HG03060 (cell line): Measurements from ENCODE around the gene SMAD7.
"Not testable (repeated sequence)": the region's sequence is repeated elsewhere in the genome, so short reads cannot be mapped to it uniquely, and the experiment has no call there.

Experiments used
- ATAC-seq: cut with Tn5 transposase; IDR thresholded peaks from one replicate; pipeline ENCODE4 v1.9.1; 2021; ENCODE audit warnings: low read depth, moderate number of reproducible peaks; ENCODE audit not compliant: unreplicated experiment

SMAD7 gene

DNA sequence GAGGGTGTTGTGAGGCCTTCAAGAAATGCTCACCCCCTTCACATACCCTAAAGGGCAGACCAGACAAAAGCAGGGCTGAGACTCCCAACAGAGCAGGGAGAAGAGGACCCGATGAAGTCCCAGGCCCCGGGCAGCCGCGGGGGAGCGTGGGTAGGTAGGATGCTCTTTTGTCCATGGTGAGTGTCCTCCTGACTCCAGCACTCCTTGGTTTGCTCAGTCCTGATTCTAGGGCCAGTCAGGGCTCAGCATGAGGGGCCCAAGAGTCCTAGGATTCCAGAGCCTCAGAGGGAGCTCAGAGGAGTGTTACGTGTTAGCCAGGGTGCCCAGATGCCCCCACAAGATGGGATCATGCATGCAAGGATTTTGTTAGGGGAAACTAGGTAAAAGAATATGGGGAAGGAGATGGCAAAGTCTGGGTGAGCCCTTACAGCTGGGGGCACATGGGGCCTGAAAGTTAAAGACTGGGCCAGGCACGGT, 64.8 kb downstream of the SMAD7 start:
- no peak for ATAC-seq

GRCh38 chr18:48885266-48885923, 65.4 kb downstream of the SMAD7 start:
- ATAC-seq, result no peak

- ATAC-seq, result no peak
Observed at GRCh38 chr18:48884771-48885170, 66.0 kb downstream of the SMAD7 start.

DNA sequence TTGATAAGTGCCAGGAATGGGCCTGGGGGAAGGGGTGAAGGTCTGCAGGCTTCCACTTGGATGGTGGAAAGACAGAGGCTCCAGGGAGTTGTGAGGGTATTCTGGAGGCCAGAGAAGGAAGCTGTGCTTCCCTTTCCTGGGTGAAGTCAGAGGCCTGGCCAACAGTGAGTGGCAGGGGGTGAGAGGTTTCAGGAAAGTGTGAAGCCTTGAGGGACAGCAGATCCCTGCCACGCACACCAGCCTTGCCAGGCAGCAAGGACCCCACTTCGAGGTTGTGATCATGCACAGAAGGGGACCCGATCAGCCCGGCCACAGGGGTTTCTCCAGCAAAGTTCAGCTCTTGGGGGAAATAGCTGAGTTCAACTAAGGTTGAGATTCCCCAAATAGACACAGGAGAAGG, 66.5 kb downstream of the SMAD7 start:
- no peak for ATAC-seq

- ATAC-seq, result no peak
Observed at GRCh38 chr18:48882379-48882778, 68.4 kb downstream of the SMAD7 start.

GRCh38 chr18:48880931-48881330, 69.8 kb downstream of the SMAD7 start:
- ATAC-seq, result no peak

DNA sequence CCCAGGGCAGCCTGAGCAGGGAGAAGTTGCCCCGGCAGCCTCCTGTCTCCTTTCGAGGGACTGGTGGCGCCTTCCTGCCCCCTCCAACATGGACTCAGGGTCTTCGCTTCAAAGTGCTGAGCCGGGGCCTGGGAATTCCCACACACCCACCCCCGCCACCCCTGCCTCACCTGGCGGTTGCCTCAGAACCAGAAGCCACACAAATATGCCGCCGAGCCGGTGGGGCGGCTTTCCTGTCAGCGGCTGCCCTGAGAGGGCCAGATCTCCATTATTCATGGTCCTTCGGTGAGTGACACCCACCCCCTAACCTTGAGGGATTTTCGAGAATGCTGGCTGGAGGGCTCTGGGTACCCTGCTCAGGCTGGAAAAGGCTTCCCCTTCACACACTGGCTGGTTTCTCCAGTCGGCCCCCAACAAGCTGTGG, 71.7 kb downstream of the SMAD7 start:
- ATAC-seq, result no peak

DNA sequence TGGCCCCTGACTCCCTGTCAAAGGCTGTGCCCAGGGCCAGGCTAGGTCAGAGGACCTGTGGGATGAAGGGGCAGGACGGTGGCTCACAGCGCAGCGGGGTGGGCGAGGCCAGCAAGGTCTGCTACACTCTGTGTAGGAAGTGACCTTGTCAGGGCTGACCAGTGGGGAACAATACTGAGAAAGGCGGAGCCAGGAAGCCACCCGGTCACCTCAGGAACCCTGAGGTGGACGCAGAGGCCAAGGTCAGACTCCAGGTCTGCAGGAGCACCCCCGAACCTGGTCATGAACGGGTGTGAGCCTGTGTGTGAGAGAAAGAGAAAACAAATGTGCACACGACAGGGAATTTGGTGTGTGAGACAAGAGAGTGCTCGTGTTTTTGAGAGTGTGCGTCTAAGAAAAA, 72.3 kb downstream of the SMAD7 start:
- ATAC-seq, result no peak

GRCh38 chr18:48877941-48878340, 72.8 kb downstream of the SMAD7 start:
- ATAC-seq, result no peak

DNA sequence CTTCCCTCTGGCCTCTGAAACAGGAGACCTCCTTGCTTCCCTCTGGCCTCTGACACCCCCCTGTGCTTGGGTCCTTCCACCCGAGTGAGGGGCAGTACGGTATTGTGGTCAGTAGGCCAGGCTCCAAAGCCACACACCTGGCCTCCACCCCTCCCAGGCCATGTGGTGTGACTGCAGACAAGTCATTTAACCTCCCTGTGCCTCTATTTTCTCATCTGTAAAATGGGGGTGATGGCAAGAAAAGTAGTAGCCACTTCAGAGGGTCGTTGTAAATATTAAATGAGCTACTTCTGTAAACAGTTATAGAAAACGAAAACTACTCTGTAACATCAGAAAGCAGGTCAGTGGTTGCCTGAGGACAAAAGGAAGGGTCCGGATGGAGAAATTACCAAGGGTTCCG, 74.2 kb downstream of the SMAD7 start:
- no peak for ATAC-seq

DNA sequence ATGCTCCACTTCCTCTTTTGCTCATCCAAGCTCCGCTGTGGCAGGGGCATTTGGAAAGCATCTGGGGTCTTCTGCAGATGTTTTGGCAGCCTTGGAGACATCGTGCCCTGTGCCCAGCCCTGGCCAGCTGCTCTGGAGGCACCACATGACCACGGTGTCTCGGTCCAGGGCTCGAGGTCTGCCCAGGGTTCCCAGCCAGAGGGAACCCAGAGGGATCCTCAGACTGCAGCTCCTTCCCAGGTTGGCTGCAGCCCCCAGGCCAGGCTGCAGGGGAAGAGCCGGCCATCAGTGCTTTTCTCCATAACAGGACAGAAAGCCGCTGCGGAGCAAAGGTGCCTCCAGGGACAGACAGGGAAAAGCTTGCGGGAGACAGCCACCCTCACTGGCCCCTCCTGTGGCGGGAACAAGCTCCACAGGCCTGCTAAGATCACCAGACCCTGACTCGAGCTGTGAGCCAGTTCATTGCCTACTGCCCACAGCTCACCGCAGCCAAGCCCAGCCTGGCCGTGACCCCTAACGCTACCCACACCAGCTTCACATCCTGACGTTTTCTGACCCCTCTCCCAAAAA, 74.7 kb downstream of the SMAD7 start:
- no peak for ATAC-seq

- ATAC-seq, result no peak
Observed at GRCh38 chr18:48875314-48875941, 75.3 kb downstream of the SMAD7 start.

- no peak for ATAC-seq
Observed at GRCh38 chr18:48874701-48875162, 76.0 kb downstream of the SMAD7 start.

GRCh38 chr18:48874233-48874632, 76.5 kb downstream of the SMAD7 start:
- ATAC-seq, result no peak

DNA sequence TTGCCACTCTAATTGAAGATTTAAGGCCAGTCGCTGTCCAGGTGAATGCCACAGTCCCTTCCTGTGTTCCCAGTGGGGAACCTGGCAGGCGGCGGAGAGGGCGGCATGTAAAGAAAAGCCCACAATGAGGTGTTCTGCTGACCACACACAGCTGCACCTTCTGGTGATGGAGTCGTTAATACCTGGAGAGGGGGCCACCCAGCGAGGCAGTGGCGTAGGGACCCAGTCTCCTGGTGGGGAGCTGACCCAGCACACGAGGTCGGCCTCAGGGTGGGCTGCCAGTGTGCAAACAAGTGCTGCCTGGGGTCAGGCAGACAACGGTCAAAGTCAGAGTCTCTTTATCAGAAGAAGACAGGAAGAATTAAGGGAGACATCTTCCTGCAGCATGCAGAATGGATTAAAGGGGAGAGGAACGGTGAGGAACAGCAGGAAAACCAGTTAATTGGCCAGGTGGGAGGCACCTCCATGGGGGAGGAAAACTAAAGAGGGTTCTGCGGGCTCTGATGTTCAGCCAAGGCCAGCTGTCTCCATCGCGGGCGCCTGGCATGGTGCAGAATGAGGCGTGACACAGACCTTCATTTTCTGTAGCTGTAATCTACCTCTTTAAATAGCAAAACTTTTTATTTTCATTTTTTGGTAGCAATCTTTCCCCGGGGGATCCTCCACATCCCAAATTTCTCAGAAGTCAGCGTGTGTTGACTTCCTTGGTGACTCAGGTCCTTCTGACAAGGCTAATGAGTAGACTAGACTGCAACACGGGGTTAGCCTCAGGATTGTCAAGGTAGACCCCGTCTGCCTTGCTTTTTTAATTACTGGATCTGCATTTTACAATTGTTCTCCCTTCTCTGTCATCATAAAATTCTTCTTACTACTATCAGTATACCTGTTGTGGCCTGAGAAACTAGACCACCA, 78.3 kb downstream of the SMAD7 start:
- ATAC-seq, result no peak

GRCh38 chr18:48871391-48872166, 79.2 kb downstream of the SMAD7 start:
- no peak for ATAC-seq

- not testable (repeated sequence) for ATAC-seq
Observed at GRCh38 chr18:48870926-48871325, 79.8 kb downstream of the SMAD7 start.
